BJ (cell line): ENCODE results near the gene FXYD1. TPM values are rescaled to one million over a fixed set of nuclear protein-coding genes. Genes with fewer than 3 reads are reported as not detected.
"Not testable (repeated sequence)": the region's sequence is repeated elsewhere in the genome, so short reads cannot be mapped to it uniquely, and the experiment has no call there.

Source experiments
- CTCF ChIA-PET: fragments of 350-600 bp; formaldehyde crosslinking; extraction: SDS; loops from one replicate; lab custom pipeline; 2021; ENCODE audit warnings: antibody characterized with exemption, inconsistent platforms; lab: Yijun Ruan, JAX
- POLR2A ChIA-PET: fragments of 300-600 bp; sonication (Branson Sonifier 250); formaldehyde crosslinking; extraction: SDS; loops from one replicate; lab custom pipeline; 2021; ENCODE audit warnings: antibody characterized with exemption; lab: Charles Lee
- DNase-seq: peaks from one replicate; pipeline ENCODE4 v3.0.0-alpha.2; 2011; ENCODE audit warnings: low read depth
- H3K27me3 ChIP-seq: 2 replicates; pipeline ENCODE4 v1.6.0; 2011; ENCODE audit warnings: low read length; ENCODE audit not compliant: control insufficient read depth, insufficient read depth
- H3K36me3 ChIP-seq: 2 replicates; pipeline ENCODE4 v1.5.1; 2011; ENCODE audit warnings: low read length; ENCODE audit not compliant: control insufficient read depth, insufficient read depth
- H3K4me3 ChIP-seq: 2 replicates; pipeline ENCODE4 v1.5.1; 2011; ENCODE audit warnings: low read depth, mild to moderate bottlenecking, control low read depth, low read length
- polyA plus RNA-seq: library from polyadenylated mRNA; depleted of rRNA; stranded (reverse); fragments of >200 nt; gene quantifications from 2 replicates; pipeline ENCODE4 v1.2.3, GENCODE V29; 2011
- TF ChIP-seq, protein P1 (sequence below): IDR thresholded peaks from 2 replicates; pipeline ENCODE4 v1.5.1; 2011; ENCODE audit warnings: low read depth, mild to moderate bottlenecking, control low read depth, inconsistent platforms, low read length, moderate library complexity; ENCODE audit not compliant: insufficient read depth

The FXYD1 gene
- polyA plus RNA-seq, 1 experiment = 4.0 TPM

- CTCF ChIA-PET = interaction anchor here (0.6 to 3.1 kb wide), 6 partner anchors 12 to 175 kb away, joined by 3 to 18 read pairs (median 4); no protein-coding TSS in a partner anchor
- no peaks in the 10 kb centered on the region for H3K36me3 ChIP-seq
- POLR2A ChIA-PET = no interaction called here
Observed at GRCh38 chr19:35099155-35099896, 39.3 kb upstream of the FXYD1 start.

DNA sequence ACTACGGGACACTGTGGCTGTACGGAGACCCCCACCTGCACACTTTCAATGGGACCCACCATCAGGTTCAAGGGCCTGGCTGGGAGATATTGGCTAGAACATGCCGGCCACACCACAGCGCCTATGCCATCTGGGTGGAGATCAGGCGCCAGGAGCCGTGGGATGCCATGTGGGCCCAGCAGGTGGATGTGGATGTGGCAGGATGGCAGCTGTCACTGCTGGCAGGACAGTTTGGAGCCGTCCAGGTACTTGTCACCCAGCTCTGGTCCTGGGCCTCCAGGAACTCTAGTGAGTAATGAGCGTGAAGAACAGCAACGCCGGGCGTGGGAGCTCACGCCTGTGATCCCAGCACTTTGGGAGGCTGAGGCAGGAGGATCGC is 38.7 kb upstream of the FXYD1 start:
- CTCF ChIA-PET = interaction anchor here (1.1 to 3.1 kb wide), 5 partner anchors 12 to 42 kb away, joined by 3 to 18 read pairs (median 4); no protein-coding TSS in a partner anchor
- POLR2A ChIA-PET = no interaction called here
- TF ChIP-seq, protein P1, sequence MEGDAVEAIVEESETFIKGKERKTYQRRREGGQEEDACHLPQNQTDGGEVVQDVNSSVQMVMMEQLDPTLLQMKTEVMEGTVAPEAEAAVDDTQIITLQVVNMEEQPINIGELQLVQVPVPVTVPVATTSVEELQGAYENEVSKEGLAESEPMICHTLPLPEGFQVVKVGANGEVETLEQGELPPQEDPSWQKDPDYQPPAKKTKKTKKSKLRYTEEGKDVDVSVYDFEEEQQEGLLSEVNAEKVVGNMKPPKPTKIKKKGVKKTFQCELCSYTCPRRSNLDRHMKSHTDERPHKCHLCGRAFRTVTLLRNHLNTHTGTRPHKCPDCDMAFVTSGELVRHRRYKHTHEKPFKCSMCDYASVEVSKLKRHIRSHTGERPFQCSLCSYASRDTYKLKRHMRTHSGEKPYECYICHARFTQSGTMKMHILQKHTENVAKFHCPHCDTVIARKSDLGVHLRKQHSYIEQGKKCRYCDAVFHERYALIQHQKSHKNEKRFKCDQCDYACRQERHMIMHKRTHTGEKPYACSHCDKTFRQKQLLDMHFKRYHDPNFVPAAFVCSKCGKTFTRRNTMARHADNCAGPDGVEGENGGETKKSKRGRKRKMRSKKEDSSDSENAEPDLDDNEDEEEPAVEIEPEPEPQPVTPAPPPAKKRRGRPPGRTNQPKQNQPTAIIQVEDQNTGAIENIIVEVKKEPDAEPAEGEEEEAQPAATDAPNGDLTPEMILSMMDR = no peak
- Histone ChIP-seq H3K36me3 (no peaks in the 10 kb centered on the region), H3K4me3 (no peak overlapping the region), H3K27me3 (peaks cover 2% of the 10 kb centered on the region; the same call in 1 of the 2 replicates)
- DNase-seq = no peak

More at GRCh38 chr19:35099155-35099896, 39.3 kb upstream of the FXYD1 start:
- TF ChIP-seq, protein P1 = no peak
- DNase-seq = no peak
- Histone ChIP-seq H3K27me3 (peaks cover 2% of the 10 kb centered on the region; the same call in 1 of the 2 replicates), H3K4me3 (no peak overlapping the region)

DNA sequence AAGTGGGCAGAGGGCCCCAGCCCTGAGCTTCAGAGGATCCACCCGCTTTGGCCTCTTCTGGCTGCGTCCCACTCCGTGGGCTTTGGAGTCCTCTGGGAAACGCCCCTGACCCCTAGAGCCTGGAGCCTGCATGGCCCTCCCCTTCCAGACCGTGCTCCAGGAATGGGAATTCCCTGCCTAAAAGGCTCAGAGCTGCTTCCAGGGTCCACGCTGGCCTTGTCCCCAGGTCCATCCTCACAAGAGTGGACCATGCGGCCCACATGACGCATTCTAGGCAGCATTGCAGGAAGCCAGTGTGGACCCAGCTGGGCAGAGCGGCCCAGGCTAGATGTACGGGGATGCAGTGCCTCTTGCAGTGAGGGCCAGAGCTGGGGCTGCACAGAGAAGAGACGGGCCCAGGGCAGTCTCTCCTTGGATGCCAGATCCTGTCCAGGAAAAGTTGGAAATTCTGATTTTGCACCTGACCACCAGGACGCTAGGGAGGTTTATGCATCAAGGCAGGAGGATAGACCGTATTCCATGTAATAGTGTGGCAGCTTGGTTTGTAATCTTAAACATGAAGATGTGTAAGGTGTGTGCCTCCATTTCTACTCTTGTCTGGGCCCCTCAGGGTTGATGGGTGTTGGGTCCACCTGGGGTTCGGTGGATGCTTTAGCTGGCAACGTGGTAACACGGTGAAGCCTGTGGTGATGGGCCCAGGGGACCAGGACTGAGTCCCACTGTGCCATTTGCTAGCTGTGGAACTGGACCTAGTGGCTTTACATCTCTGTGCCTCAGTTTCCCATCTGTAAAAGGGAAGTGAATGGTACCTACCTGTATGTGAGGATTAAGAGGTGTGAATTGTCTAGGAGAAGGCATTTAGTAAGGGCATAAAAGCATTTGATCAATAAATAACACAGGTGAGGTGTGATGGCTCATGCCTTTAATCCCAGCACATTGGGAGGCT is 37.8 kb upstream of the FXYD1 start:
- H3K4me3 ChIP-seq = no peak overlapping the region
- TF ChIP-seq, protein P1 = no peak
- H3K36me3 ChIP-seq = no peaks in the 10 kb centered on the region
- POLR2A ChIA-PET = no interaction called here
- CTCF ChIA-PET = interaction anchor here (0.6 to 3.1 kb wide), 7 partner anchors 10 to 57 kb away, joined by 3 to 18 read pairs (median 5); no protein-coding TSS in a partner anchor
- no peak for DNase-seq
- H3K27me3 ChIP-seq = peaks cover 2% of the 10 kb centered on the region; the same call in 1 of the 2 replicates

- POLR2A ChIA-PET, H3K4me3 ChIP-seq, H3K36me3 ChIP-seq, CTCF ChIA-PET, DNase-seq, H3K27me3 ChIP-seq: not testable (repeated sequence)
Observed at GRCh38 chr19:35101949-35102348, 36.7 kb upstream of the FXYD1 start.

DNA sequence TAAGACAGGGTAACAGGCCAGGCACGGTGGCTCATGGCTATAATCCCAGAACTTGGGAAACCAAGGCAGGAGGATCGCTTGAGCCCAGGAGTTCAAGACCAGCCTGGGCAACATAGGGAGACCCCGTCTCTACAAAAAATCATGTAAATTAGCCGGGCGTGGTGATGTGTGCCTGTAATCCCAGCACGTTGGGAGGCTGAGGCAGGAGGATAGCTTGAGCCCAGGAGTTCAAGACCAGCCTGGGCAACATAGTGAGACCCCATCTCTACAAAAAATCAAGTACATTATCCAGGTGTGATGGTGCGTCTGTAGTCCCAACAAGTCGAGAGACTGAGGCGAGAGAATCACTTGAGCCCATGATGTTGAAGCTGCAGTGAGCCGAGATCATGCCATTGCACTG is 35.0 kb upstream of the FXYD1 start:
- POLR2A ChIA-PET, DNase-seq, H3K36me3 ChIP-seq, H3K27me3 ChIP-seq, H3K4me3 ChIP-seq: not testable (repeated sequence)
- CTCF ChIA-PET = interaction anchor here (1.9 kb wide), 1 partner anchor 11 kb away, joined by 6 read pairs; no protein-coding TSS in a partner anchor
